Right lobe of liver (tissue), 6 donors: ENCODE data around the gene CYTH3. TPM values are rescaled to one million over a fixed set of nuclear protein-coding genes. Genes with fewer than 3 reads are reported as not detected.

ENCODE experiments used
- ATAC-seq, 4 donors: fragments of 200-7000 bp; cut with Tn5 transposase; one replicate each; pipeline ENCODE4 v1.9.1; 2020; ENCODE audit warnings: mild to moderate bottlenecking in 4 of 4, moderate library complexity in 4 of 4
- DNase-seq, 3 donors: peaks; one replicate each; pipeline ENCODE4 v3.0.0-alpha.2; 2020
- H3K27ac ChIP-seq, 3 donors: fragments of 200-600 bp; one replicate each; pipeline ENCODE4 v1.8.0; 2022
- H3K27me3 ChIP-seq, 2 donors: fragments of 200-600 bp; one replicate each; pipeline ENCODE4 v1.8.0; 2022
- H3K36me3 ChIP-seq, 4 donors: fragments of 200-600 bp; sonication (generic) in 1 of 4; one replicate each; pipeline versions ENCODE4 v1.5.1 to v1.8.0; 2017 to 2022; ENCODE audit warnings: control low read depth in 1 of 4
- H3K4me1 ChIP-seq, 4 donors: fragments of 200-600 bp; sonication (generic) in 1 of 4; one replicate each; pipeline versions ENCODE4 v1.5.1 to v1.8.0; 2017 to 2022; ENCODE audit warnings: control low read depth in 1 of 4
- H3K4me3 ChIP-seq, 3 donors: fragments of 200-600 bp; one replicate each; pipeline ENCODE4 v1.8.0; 2022
- H3K9me3 ChIP-seq, 4 donors: fragments of 200-600 bp; sonication (generic) in 1 of 4; one replicate each; pipeline versions ENCODE4 v1.5.1 to v1.8.0; 2017 to 2022; ENCODE audit warnings: control low read depth in 1 of 4
- POLR2A ChIP-seq: fragments of 450-650 bp; IDR thresholded peaks from one replicate; pipeline ENCODE4 v1.6.1; 2017; ENCODE audit warnings: antibody characterized with exemption, mild to moderate bottlenecking
- WGBS: methylation state at CpG from one replicate; pipeline ENCODE4 v1.1.6; 2018; ENCODE audit warnings: low coverage, low lambda C conversion rate; ENCODE audit not compliant: insufficient coverage; ENCODE audit errors: missing lambda C conversion rate; 5-methylcytosine and 5-hydroxymethylcytosine counted together
- intact Hi-C, 2 donors: fragments of 100-400 bp; cut with DNase I; formaldehyde crosslinking; loops; one replicate each; pipeline versions ENCODE4 v1.11.2 to v1.14.1; 2022
- total RNA-seq, 6 experiments: library from RNA; depleted of rRNA in 2 of 6; stranded (reverse); fragments of >200 nt in 2 of 6; fragmentation: NEBNext Ultra II Directional in 3 of 6; extraction: Animal tissue kit (Norgen Biotek cat#: 25700) in 3 of 6; gene quantifications; one replicate each; pipeline versions ENCODE4 v1.1.0 to v1.2.4, GENCODE V29; 2016 to 2023
- TF ChIP-seq, protein P1 (sequence below), 4 donors: fragments of 200-600 bp in 3 of 4; fragments of 450-650 bp in 1 of 4; IDR thresholded peaks; one replicate each; pipeline versions ENCODE4 v1.5.1 to v1.8.0; 2016 to 2022; ENCODE audit warnings: antibody characterized with exemption in 4 of 4, mild to moderate bottlenecking in 2 of 4
- donor health status: DM: no; HTN: yes; CAD: no.
- donor health status: DM: no; HTN: no; CAD: no.
- donor health status: DM: no; HTN: no; CAD: no.
- donor health status: DM: no; HTN: yes; CAD: no.
- donor health status: DM: no; HTN: yes; CAD: no.

Gene CYTH3
- total RNA-seq, 6 experiments from 2014 or later, result 2.7 to 6.6 (median 4.1) TPM

DNA sequence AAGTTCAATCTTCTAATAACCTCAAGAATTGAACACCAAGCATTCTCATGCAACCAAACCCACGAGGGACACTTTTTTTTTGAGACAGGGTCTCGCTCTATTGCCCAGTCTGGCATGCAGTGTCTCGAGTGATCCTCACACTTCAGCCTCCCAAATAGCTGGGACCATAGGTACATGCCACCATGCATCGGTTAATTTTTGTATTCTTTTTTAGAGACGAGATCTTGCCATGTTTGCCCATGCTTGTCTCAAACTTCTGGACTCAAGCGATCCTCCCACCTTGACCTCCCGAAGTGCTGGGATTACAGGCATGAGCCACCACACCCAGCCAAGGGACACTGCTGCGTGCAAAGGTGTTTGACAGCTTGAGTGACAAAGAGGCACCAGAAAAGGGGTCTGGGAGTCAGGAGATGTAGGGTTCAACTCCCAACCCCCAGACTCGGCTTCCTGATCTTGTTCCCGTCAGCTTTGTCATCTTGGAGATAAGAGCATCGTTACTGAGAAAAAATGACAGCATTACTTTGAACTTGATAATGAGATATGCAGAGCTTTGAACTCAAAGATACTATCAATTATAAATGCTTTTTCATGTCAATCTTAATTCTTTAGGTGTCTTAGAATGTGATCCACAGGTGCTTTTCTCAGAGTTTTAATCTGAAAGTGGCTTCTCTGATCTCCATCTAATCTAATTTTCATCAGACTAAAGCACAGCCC is 1.6 kb upstream of the CYTH3 start:
- no peak for TF ChIP-seq POLR2A
- TF ChIP-seq, protein P1, sequence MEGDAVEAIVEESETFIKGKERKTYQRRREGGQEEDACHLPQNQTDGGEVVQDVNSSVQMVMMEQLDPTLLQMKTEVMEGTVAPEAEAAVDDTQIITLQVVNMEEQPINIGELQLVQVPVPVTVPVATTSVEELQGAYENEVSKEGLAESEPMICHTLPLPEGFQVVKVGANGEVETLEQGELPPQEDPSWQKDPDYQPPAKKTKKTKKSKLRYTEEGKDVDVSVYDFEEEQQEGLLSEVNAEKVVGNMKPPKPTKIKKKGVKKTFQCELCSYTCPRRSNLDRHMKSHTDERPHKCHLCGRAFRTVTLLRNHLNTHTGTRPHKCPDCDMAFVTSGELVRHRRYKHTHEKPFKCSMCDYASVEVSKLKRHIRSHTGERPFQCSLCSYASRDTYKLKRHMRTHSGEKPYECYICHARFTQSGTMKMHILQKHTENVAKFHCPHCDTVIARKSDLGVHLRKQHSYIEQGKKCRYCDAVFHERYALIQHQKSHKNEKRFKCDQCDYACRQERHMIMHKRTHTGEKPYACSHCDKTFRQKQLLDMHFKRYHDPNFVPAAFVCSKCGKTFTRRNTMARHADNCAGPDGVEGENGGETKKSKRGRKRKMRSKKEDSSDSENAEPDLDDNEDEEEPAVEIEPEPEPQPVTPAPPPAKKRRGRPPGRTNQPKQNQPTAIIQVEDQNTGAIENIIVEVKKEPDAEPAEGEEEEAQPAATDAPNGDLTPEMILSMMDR (IDR thresholded peaks at IDR 0.05), result no peak
- Histone ChIP-seq H3K4me3 (no peak overlapping the region), H3K4me1 (peaks cover 0 to 10% (median 3%) of the 10 kb centered on the region in 4 donors), H3K27me3 (no peaks in the 10 kb centered on the region), H3K36me3 (no peaks in the 10 kb centered on the region), H3K27ac (no peak overlapping the region), H3K9me3 (no peaks in the 10 kb centered on the region)
- ATAC-seq (no peak), DNase-seq (no peak)
- intact Hi-C loops, result no loop called here
- 86% methylated on average over 10 of the region's 11 CpGs for WGBS

DNA sequence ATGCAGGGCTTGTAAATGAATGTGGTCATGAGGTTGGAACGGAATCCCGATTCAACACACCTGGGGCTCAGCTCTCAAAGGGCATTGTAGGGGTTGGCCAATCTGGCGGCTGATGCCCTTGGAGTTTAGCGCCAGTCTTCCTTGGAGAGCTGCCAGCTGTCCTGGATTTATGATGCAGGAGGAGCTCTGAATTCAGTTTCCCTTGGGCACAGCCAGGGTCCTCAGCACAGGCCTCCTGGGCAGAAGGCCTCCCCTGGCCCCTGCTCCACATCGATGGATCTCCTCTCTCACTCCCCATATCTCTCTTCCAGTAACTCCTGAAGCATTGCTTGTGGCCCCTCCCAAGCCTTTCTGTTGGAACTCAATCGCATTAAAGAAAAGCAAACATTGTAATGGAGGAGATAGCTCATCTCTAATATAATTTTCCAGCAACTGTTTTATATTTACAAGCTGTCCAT is 985 bp upstream of the CYTH3 start:
- peak; percentile 24 to 59 (median 40) for ATAC-seq
- no peaks in the 10 kb centered on the region for H3K9me3 ChIP-seq
- no peak overlapping the region for H3K27ac ChIP-seq
- no peaks in the 10 kb centered on the region for H3K27me3 ChIP-seq
- WGBS, result 51% methylated on average over 5 of the region's 6 CpGs
- intact Hi-C loops, result no loop called here
- H3K36me3 ChIP-seq, result no peaks in the 10 kb centered on the region
- peak; percentile 42 to 85 (median 74) for DNase-seq
- TF ChIP-seq, protein P1 (IDR thresholded peaks at IDR 0.05), result no peak
- TF ChIP-seq POLR2A, result no peak
- no peak overlapping the region for H3K4me3 ChIP-seq
- H3K4me1 ChIP-seq, result peaks cover 0 to 10% (median 3%) of the 10 kb centered on the region in 4 donors

DNA sequence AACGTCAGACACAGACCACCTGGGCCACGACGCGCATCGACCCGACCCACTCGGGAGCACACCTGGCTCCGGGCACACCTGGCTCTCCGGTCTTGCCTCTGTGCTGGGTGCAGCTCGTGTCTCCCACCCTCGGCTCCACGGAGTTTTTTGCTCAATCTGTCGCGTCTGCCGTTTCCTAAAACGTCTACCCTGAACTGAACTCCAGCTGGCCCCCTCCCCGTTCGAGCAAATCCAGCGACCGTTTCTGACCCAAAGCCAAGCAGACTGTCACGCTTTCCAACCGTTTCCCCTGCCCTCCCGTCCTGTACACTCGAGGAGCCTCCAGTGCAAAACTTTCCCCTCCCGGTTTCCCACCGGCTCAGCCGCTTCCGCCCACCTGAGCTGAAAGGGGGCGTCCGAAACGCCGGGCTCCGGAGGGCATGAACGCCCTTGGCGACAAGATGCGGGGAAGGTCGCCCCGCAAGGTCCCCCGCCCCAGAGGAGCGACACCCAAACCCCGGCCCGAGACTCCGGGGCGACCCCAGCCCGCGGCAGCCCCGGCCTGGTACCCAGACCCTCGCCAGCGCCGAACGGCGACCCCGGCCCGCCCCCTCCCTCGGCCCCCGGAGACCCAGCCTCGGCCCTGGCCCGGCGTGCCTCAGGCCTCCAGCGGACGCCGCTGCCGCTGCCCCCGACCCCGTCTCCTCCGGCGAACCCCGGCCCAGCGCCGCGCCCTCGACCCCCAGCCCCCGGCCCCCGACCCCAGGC is 557 bp downstream of the CYTH3 start:
- Histone ChIP-seq H3K9me3 (no peaks in the 10 kb centered on the region), H3K36me3 (no peaks in the 10 kb centered on the region), H3K27me3 (no peaks in the 10 kb centered on the region), H3K27ac (peak overlapping the region; percentile 31 to 69 (median 49)), H3K4me1 (peaks cover 0 to 10% (median 3%) of the 10 kb centered on the region in 4 donors), H3K4me3 (peak overlapping the region; percentile 74 to 80 (median 77))
- intact Hi-C loops, result no loop called here
- WGBS, result 0% methylated on average over 28 of the region's 74 CpGs
- peak; percentile 36 to 59 (median 55) for DNase-seq
- peak in 3 of 4 donors; percentile 5 to 30 (median 11) for ATAC-seq
- TF ChIP-seq, protein P1 (IDR thresholded peaks at IDR 0.05), result no peak
- TF ChIP-seq POLR2A, result no peak

DNA sequence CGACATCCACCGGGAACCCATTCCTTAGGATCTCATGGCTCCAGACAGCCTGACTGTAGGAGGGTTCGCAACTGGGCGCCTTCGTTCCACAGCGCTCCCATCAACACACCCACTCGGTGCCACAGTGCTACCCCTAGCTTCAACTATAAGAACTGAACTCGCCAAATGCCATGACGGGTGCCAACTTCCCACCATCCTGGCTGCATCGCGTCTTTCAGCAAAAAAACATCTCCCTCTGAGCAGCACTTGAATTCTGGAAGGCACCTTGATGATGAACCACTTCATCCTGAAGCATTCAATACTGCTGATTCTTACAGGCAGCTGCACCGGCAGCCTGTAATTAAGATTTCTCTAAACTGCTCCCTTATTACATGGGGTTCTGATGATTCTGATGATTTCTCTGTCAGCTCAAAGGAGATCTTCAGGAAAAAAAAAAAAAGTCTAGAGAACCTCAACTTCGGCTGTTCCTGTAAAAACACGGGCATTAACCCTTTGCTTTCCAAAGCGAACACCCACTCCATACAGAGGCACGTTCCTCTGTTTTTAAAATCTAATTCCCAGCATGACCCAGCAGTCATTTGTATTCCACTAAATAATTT is 1.3 kb downstream of the CYTH3 start:
- peak overlapping the region; percentile 74 to 80 (median 77) for H3K4me3 ChIP-seq
- H3K27me3 ChIP-seq, result no peaks in the 10 kb centered on the region
- ATAC-seq, result peak; percentile 45 to 65 (median 57)
- 4% methylated on average over 16 of the region's 16 CpGs for WGBS
- H3K9me3 ChIP-seq, result no peaks in the 10 kb centered on the region
- peaks cover 0 to 10% (median 3%) of the 10 kb centered on the region in 4 donors for H3K4me1 ChIP-seq
- TF ChIP-seq, protein P1 (IDR thresholded peaks at IDR 0.05), result peak; percentile 18 to 32 (median 26)
- no peak for TF ChIP-seq POLR2A
- peak in 2 of 3 donors; percentile 50 to 55 for DNase-seq
- H3K36me3 ChIP-seq, result no peaks in the 10 kb centered on the region
- intact Hi-C loops, result no loop called here
- peak overlapping the region in 1 of 3 donors; percentile 33 for H3K27ac ChIP-seq
